GM23338 (cell line): ENCODE results near the gene MRGPRF.

Experiments used
- CREB1 ChIP-seq: fragments of 250-450 bp; sonication (Bioruptor Pico); IDR thresholded peaks from 2 replicates; pipeline ENCODE4 v1.5.0; 2020; ENCODE audit warnings: low read depth, mild to moderate bottlenecking, moderate library complexity
- EZH2 ChIP-seq: fragments of 200-600 bp; sonication (generic); IDR thresholded peaks from one replicate; pipeline ENCODE4 v1.8.0; 2017; ENCODE audit warnings: antibody characterized with exemption, mild to moderate bottlenecking, low read depth; ENCODE audit not compliant: unreplicated experiment
- POLR2AphosphoS5 ChIP-seq: IDR thresholded peaks from 2 replicates; pipeline ENCODE4 v1.6.1; 2016; ENCODE audit warnings: antibody characterized with exemption, low read depth
- ZNF114 ChIP-seq: fragments of 250-450 bp; sonication (Bioruptor Pico); IDR thresholded peaks from 2 replicates; pipeline ENCODE4 v1.5.0; 2020; ENCODE audit warnings: mild to moderate bottlenecking, moderate library complexity
- ZNF331 ChIP-seq: fragments of 250-450 bp; sonication (Bioruptor Pico); IDR thresholded peaks from 2 replicates; pipeline ENCODE4 v1.5.0; 2020; ENCODE audit warnings: low read depth, mild to moderate bottlenecking, moderate library complexity
- TF ChIP-seq, protein P1 (sequence below), 2 experiments: fragments of 200-600 bp in 1 of 2; sonication (generic) in 1 of 2; conservative IDR thresholded peaks; 2 replicates each; pipeline versions ENCODE4 v1.5.1 to v1.6.1; 2016 to 2017; ENCODE audit warnings: antibody characterized with exemption in 2 of 2, low read depth in 2 of 2, mild to moderate bottlenecking in 2 of 2, moderate library complexity in 1 of 2
- TF ChIP-seq, protein P2 (sequence below): IDR thresholded peaks from one replicate; pipeline ENCODE4 v1.6.1; 2018; ENCODE audit warnings: antibody characterized with exemption; ENCODE audit not compliant: unreplicated experiment

DNA sequence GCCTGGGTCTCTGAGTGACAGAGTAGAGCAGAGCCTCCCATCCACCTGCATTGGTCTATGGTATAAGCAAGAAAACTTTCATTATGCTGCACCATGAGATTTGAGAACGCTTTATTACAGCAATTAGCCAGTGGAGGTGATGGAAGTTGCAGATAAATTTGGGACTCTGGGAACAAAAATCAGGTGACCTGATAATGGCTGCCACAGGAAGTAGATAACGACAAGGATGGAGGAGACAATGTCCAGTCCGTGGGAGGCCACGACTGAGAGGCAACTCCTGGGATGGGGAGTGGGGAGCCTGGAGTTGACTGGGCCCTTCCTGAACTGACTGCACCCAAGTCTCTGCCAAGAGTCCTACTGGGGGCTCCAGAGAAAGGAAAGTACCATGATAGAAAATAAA is 37.0 kb downstream of the MRGPRF start:
- TF ChIP-seq POLR2AphosphoS5 (no peak), EZH2 (no peak), ZNF114 (CRISPR knock-in tag) (no peak), ZNF331 (CRISPR knock-in tag) (no peak), CREB1 (CRISPR knock-in tag) (no peak)
- TF ChIP-seq, protein P1, sequence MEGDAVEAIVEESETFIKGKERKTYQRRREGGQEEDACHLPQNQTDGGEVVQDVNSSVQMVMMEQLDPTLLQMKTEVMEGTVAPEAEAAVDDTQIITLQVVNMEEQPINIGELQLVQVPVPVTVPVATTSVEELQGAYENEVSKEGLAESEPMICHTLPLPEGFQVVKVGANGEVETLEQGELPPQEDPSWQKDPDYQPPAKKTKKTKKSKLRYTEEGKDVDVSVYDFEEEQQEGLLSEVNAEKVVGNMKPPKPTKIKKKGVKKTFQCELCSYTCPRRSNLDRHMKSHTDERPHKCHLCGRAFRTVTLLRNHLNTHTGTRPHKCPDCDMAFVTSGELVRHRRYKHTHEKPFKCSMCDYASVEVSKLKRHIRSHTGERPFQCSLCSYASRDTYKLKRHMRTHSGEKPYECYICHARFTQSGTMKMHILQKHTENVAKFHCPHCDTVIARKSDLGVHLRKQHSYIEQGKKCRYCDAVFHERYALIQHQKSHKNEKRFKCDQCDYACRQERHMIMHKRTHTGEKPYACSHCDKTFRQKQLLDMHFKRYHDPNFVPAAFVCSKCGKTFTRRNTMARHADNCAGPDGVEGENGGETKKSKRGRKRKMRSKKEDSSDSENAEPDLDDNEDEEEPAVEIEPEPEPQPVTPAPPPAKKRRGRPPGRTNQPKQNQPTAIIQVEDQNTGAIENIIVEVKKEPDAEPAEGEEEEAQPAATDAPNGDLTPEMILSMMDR (conservative IDR thresholded peaks at IDR 0.05; ENCODE audit: low read depth in 2 of 2): no peak
- TF ChIP-seq, protein P2, sequence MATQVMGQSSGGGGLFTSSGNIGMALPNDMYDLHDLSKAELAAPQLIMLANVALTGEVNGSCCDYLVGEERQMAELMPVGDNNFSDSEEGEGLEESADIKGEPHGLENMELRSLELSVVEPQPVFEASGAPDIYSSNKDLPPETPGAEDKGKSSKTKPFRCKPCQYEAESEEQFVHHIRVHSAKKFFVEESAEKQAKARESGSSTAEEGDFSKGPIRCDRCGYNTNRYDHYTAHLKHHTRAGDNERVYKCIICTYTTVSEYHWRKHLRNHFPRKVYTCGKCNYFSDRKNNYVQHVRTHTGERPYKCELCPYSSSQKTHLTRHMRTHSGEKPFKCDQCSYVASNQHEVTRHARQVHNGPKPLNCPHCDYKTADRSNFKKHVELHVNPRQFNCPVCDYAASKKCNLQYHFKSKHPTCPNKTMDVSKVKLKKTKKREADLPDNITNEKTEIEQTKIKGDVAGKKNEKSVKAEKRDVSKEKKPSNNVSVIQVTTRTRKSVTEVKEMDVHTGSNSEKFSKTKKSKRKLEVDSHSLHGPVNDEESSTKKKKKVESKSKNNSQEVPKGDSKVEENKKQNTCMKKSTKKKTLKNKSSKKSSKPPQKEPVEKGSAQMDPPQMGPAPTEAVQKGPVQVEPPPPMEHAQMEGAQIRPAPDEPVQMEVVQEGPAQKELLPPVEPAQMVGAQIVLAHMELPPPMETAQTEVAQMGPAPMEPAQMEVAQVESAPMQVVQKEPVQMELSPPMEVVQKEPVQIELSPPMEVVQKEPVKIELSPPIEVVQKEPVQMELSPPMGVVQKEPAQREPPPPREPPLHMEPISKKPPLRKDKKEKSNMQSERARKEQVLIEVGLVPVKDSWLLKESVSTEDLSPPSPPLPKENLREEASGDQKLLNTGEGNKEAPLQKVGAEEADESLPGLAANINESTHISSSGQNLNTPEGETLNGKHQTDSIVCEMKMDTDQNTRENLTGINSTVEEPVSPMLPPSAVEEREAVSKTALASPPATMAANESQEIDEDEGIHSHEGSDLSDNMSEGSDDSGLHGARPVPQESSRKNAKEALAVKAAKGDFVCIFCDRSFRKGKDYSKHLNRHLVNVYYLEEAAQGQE: no peak
